CD4-positive, alpha-beta T cell treated with Interleukin-21 for 1 hour (primary cell): ENCODE data around the gene TBC1D10B.
A peak's percentile ranks its signal among the peaks of the same experiment; 100 is the strongest.
"Not testable (repeated sequence)": the region's sequence is repeated elsewhere in the genome, so short reads cannot be mapped to it uniquely, and the experiment has no call there.

Experiments
- DNase-seq: peaks from one replicate; pipeline ENCODE4 v3.0.0-alpha.2; 2020

The TBC1D10B gene

GRCh38 chr16:30397776-30398660, 27.7 kb upstream of the TBC1D10B start:
- no peak for DNase-seq

GRCh38 chr16:30397056-30397455, 26.8 kb upstream of the TBC1D10B start:
- no peak for DNase-seq

DNA sequence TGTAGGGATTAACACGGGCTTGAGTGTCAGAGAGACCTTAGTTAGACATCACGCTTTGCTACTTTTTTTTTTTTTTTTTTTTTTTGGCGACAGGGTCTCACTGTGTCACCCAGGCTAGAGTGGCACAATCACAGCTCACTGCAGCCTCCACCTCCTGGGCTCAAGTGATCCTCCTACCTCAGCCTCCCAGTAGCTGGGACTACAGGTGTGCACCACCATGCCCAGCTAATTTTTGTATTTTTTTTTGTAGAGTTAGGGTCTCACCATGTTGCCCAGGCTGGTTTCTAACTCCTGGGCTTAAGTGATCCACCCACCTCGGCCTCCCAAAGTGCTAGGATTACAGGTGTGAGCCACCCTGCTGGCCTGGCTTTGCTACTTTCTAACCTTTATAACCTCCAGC, 26.3 kb upstream of the TBC1D10B start:
- not testable (repeated sequence) for DNase-seq

DNA sequence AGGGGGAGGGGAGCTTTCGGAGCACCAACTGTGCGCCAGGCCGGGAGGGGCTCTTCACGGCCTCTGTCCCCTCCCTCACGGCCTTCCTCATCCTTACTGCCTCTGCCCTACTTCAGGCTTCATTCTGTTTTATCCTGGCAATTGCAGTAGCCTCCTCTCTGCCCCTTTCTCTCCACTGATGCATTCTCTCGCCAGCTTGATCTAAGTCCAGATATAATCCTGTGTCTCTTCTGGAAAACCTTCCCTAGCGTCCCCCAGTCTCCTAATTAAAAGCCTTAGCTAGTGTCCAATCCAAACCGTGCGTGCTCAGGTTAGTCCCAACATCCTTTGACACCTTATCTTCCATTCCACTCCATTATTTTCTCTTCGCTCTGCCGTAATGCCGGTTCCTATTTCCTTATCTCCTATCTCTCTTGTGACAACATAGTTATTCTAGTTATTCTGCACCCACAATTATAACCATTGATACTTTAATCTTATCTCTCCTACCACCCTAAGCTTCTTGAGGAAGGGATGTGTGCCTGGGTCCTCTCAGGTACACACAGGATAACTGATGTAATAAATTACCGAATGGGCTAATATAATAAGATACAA, 25.8 kb upstream of the TBC1D10B start:
- DNase-seq: no peak

DNA sequence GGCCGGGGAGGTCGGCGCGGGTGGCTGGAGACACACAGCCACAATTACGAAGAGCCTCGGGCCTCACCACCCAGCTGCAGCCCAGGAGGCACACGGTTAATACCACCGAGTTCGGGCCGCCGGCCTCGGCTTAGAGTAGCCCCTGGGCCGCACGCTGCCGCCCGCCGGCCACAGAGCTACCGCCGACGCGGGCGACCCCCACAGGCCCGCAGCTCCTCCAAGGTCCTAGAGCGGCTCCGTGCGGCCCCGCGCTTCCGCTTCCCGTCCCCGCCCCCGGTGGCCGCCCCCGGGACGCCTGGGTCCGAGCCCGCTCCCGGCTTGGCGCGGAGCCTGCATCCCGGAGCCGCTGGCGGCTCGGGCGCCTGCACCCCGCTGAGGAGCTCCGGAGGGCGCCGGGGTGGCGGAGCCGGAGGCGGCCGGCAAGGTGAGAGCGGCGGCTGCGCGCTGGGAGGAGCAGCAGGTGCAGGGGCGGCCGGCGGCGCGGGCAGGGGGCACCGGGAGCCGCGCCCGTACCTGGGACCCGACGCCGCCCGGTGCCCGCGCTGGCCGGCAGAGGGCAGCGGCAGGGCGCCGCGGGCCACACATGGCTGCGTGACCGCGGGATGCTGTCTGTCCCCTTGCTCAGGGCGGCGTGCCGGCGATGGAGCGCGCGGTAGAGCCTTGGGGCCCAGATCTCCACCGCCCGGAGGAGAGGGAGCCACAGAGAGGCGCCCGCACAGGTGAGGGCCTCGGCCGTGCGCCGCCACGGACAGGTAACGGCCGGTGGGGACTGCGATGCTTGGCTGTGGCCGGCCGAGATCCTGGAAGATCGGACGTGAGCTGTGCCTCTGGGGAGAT, 25.1 kb upstream of the TBC1D10B start, which contains the start of gene ZNF48:
Gene ZNF48 (plus strand): TSS at position 266 of the 837 bp plus-strand sequence. CDS start 375 bp downstream, at position 641.
- DNase-seq: peak; percentile 62

DNA sequence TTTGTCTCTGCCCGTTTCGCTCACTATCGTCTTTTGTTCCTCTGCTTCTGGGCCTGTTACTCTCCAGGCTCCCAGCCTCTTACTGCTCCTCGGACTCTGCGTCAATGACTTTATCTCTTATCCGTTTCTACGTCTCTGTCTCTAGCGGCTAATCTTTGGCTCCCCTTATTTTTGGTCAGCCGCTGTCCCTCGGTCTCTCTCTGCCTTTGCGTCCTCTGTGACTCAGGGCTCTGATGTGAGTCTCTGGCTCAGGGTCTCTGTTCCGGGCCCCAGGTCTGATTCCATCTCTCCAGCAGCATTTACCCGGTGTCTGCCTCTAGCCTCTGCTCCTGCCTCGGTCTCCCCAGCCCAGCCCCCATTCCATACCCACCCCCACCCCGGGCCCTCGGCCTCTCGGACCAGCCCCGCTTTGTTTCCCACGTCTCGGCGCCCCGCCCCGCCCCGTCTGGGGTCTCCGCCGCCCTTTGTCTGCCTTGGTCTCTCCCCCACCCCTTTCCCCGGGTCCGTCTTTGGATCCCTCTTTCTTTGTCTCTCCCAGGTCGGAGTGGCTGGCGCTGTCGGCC, 24.4 kb upstream of the TBC1D10B start:
- no peak for DNase-seq

DNA sequence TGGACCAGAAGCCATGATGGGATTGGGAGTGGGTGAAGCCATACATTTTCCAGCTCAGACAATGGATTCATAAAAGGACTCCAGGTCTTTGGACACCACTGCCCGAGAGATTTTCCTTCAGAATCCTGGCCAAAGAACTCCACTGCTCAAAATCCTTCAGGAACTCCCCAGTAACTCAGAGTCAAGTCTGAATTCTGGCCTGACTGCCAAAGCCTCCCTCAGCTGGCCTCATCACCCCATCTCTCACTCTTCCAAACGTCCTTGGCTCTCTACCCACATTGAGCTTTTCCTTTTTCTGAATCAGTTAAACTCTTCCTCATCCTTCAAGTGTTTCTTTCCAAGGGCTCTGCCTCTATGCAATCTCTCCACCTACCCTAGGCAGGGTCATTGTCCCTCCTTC, 13.2 kb upstream of the TBC1D10B start:
- no peak for DNase-seq

DNA sequence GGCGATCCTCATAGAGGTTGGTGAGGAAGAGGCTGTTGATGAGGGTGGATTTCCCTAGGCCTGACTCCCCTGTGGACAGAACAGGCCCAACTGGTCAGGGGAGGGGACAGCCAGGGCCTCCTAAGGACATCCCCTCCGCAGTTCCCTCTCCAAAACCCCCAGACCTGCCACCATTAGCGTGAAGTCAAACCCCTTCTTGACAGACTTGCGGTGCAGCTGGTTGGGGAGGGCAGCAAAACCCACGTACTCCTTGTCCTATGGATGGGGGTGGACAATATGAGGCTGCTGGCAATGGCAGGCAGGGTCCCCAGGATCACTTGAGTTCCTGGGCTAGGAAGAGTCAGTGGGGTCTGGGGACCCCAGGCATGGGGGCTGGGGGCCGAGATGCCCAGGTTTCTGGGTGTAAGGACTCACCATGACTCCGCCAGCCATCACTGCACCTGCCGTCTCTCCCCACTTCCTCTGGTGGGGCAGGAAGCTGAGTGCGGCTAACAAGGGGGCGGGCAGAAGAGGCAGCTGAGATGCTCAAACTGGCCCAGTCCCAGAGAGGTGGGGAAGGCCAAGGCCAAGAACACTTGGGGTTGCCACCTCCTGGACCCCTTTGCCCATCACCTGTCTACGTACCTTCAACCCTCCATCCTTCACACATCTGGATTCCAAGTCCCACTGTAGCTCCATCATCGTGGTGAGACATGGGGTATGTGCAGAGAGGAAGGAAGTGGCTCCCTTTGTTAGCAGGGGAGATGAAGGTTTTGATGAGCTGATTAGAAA, 12.0 kb upstream of the TBC1D10B start, which contains the start of gene SEPTIN1:
Gene SEPTIN1 (minus strand): TSS at position 451 of the 771 bp plus-strand sequence. CDS start 19 bp downstream, at position 432.
- DNase-seq: peak; percentile 81

- peak; percentile 48 for DNase-seq
These were observed 11.2 kb upstream of the TBC1D10B start for GRCh38 chr16:30381291-30382041.

- no peak for DNase-seq
These were observed 10.5 kb upstream of the TBC1D10B start for GRCh38 chr16:30380803-30381208.

DNA sequence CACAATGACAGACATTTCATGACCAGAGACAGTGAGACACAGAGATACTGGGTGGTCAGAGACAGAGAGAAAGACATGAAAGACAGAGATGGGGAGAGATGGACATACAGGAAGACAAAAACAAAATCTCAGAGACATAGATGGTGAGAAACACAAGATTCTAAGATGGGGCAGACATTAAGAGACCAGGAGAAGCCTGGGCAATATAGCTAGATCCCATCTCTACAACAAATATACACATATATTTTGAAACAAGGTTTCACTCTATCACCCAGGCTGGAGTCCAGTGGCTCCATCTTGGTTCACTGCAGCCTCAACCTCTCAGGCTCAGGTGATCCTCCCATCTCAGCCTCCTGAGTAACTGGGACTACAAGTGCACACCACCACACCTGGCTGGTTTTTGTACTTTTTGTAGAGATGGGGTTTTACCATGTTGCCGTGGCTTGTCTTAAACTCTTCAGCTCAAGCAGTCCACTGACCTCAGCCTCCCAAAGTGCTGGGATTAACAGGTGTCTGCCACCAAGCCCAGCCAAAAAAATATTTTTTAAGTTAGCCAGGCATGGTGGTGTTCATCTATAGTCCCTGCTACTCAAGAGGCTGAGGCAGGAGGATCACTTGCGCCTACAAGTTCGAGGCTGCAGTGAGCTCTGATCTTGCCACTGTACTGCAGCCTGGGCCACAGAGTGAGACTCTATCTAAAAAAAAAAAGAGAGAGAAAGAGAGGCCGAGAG, 9.9 kb upstream of the TBC1D10B start:
- DNase-seq: no peak

DNA sequence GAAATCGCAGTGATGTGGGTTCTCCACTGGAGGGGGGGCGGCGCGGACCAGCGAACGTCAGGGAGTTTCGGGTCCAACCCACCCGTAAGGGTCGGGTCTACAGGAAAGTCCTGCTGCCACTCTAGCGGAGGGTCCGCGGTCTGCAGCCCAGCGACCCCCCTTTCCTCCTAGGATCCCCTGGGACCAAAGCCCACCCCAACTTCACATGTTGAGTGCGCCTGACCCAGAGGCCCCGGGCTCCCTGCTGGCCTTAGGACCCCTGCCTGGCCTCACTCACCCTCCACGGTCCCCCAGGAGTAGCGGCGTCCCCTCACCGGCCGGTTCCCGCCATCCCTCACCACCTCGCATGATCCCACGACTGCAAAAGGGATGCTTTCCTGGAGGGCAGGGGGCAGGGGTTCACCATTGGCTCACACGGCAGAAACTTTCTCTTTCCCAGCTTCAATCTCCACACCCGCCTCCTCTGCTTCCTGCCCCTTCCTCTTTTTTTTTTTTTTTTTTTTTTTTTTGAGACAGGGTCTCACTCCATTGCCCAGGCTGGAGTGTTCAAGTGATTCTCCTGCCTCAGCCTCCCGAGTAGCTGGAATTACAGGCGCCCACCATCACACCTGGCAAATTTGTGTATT, 9.0 kb upstream of the TBC1D10B start:
- DNase-seq: no peak

DNA sequence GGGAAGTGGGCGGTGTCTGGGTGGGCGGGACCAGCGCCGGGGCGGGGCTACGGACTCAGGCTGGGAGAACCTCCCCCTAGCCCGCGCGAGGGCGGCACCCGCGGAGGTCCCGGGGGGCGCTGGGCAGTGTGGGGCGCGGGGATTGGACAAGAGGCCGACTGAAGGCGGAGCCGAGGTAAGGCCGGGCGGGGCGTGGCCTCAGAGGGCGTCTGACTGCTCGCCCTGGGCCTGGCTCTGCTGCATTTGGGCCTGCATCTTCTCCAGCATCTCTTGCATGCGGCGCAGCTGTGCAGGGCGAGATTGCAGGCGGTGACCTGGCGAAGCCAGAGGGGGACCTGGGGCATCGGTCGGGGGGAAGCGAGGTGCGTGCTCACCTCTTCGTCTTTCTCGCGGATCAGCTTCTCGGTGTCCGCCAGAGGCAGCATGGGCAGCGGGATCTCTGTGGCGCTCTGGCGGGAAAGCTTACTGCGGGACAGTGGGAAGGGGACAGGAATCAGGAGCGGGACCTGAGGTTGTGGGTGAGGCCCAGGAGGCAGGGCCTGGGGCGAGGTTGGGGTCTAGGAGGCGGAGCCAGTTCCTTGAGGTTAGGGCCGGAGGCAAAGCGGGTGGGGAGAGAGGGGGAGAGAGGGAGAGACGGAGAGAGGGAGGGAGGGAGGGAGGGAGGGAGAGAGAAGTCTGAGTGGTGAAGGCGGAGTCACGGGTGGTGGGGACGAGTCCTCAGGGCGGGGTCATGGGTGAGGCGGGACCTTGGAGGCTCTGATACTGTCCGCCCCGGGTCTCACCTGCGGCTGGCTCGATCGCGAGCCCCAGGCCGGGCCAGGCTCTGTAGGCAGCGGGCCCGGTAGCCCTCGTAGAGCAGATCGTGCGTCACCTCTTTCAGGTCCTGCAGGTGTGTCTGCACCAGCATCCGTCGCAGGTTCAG, 8.2 kb upstream of the TBC1D10B start:
- peak; percentile 99 for DNase-seq

- DNase-seq: peak; percentile 92
These were observed 7.5 kb upstream of the TBC1D10B start for GRCh38 chr16:30377812-30378235.

DNA sequence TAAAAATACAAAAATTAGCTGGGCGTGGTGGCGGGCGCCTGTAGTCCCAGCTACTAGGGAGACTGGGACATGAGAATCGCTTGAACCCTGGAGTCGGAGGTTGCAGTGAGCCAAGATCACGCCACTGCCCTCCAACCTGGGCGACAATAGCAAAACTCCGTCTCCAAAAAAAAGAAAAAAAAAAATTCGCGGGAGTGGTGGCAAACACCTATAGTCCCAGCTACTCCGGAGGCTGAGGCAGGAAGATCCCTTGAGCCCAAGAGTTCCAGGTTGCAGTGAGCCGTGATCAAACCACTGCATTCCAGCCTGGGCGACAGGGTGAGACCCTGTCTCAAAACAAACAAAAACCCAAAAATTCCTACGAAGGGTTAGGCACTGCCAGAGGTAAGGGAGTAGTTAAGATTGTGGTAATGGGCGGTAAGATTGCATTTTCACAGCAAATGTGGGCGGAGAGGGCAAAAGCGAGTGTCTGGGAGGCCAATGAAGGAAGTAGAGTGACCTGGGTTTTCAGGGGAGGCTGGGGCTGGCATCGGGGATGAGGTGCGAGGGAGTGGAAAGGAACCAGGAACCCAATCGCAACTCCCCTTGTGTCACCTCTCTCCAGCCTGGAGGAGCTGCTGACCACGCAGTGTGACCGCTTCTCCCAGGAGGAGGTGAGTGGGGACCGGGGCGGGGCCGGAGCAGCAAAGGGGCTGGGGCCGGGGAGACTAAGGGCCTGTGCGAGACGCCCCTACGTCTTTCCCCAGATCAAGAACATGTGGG, 6.9 kb upstream of the TBC1D10B start:
- DNase-seq: no peak

DNA sequence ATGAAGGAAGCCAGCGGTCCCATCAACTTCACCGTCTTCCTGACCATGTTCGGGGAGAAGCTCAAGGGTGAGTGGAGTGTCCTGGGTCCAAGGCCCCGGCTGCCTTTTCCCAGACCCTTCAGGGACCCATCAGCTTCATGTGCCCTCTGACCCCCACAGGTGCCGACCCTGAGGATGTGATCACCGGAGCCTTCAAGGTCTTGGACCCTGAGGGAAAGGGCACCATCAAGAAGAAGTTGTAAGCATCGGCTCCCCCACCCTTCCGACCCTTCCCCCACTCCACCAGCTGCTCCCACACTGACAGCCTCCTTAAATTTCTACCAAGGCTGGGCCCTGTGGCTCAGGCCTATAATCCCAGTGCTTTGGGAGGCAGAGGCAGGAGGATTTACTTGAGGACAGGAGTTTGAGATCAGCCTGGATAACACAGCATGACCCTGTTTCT, 6.2 kb upstream of the TBC1D10B start:
- no peak for DNase-seq

DNA sequence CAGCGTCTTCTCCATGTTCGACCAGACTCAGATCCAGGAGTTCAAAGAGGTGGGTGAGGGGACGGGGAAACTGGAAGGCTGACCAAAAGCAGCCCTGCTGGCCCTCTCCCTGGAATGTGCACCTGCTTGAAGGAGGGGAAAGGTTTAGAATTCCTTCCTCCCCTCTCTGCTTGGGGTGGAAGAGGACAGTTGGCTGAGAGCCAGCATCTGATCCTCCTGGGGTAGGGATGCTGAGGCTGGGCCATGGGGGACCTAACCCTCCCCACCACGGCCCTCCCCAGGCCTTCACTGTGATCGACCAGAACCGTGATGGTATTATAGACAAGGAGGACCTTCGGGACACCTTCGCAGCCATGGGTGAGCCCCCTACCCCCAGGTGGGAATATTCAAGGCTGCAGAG, 5.6 kb upstream of the TBC1D10B start:
- no peak for DNase-seq

DNA sequence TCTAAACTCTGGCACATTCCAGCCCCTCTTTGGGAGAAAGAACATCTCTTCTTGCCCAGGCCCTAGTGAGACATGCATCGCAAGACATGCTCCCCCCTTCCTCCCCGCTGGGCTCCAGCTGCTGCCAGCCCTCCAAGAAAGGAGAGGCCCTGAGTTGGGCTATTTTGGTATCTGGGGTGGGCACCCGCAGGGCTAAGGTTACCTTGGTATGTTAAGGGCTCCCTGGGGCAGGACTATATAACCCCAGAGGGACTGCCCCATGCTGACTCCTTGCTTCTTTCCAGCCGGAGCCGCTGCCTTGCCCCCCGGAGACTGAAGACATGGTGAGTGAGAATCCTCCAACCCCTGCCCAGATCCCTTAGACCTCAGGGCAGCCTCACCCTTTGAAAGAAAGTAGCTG, 4.2 kb upstream of the TBC1D10B start, which contains the start of gene MYL11:
Gene MYL11 (plus strand): TSS at position 265 of the 400 bp plus-strand sequence. CDS start 56 bp downstream, at position 321.
- DNase-seq: no peak
